MCF 10A (cell line): Measurements from ENCODE around the gene TECPR1. TPM values are rescaled to one million over a fixed set of nuclear protein-coding genes. Genes with fewer than 3 reads are reported as not detected.

Experiments
- BruUV-seq: library from RNA; stranded (reverse); fragments of 400-500 nt; replicated peaks from 2 replicates; lab custom pipeline; 2021; lab: Mats Ljungman, UMichigan
- CTCF ChIA-PET: fragments of 300-600 bp; sonication (Branson Sonifier 250); formaldehyde crosslinking; extraction: SDS; loops from one replicate; lab custom pipeline; 2021; ENCODE audit warnings: antibody characterized with exemption, inconsistent platforms; lab: Yijun Ruan, JAX
- POLR2A ChIA-PET: fragments of 300-600, 350-650 bp; sonication (Branson Sonifier 250); formaldehyde crosslinking; extraction: SDS; loops from one replicate; lab custom pipeline; 2020; ENCODE audit warnings: antibody characterized with exemption, inconsistent platforms; lab: Yijun Ruan, JAX
- DNase-seq: peaks from one replicate; pipeline ENCODE4 v3.0.0-alpha.2; 2018; ENCODE audit not compliant: unreplicated experiment
- H3K27ac Mint-ChIP-seq: one replicate; pipeline ENCODE4 v1.8.0; 2022; ENCODE audit warnings: mild to moderate bottlenecking, low read depth, mixed read lengths; ENCODE audit not compliant: unreplicated experiment
- H3K27me3 Mint-ChIP-seq: one replicate; pipeline ENCODE4 v1.8.0; 2022; ENCODE audit warnings: mixed read lengths; ENCODE audit not compliant: insufficient read depth, unreplicated experiment
- H3K36me3 Mint-ChIP-seq: one replicate; pipeline ENCODE4 v1.8.0; 2022; ENCODE audit warnings: mild to moderate bottlenecking, moderate library complexity, mixed read lengths; ENCODE audit not compliant: insufficient read depth, unreplicated experiment
- H3K4me1 Mint-ChIP-seq: one replicate; pipeline ENCODE4 v1.8.0; 2022; ENCODE audit warnings: mixed read lengths; ENCODE audit not compliant: insufficient read depth, unreplicated experiment
- H3K4me3 Mint-ChIP-seq: one replicate; pipeline ENCODE4 v1.8.0; 2022; ENCODE audit warnings: mild to moderate bottlenecking, moderate library complexity, mixed read lengths; ENCODE audit not compliant: unreplicated experiment
- H3K9me3 Mint-ChIP-seq: one replicate; pipeline ENCODE4 v1.8.0; 2022; ENCODE audit warnings: mixed read lengths; ENCODE audit not compliant: unreplicated experiment
- CTCF ChIP-seq: fragments of 200-600 bp; IDR thresholded peaks from one replicate; pipeline ENCODE4 v1.8.0; 2022; ENCODE audit warnings: antibody characterized with exemption, mild to moderate bottlenecking; ENCODE audit not compliant: unreplicated experiment
- intact Hi-C: fragments of 100-400 bp; cut with micrococcal nuclease; formaldehyde crosslinking; loops from 2 replicates; pipeline ENCODE4 v1.14.1; 2022
- total RNA-seq: library from RNA; stranded (reverse); gene quantifications from 2 replicates; pipeline ENCODE4 v1.2.3, GENCODE V29; 2022

TECPR1 gene
- total RNA-seq, 1 experiment from 2014 or later = 15.4 TPM

GRCh38 chr7:98194186-98194585 is 57.8 kb downstream of the TECPR1 start:
- DNase-seq = no peak
- no peaks in the 10 kb centered on the region for H3K27me3 Mint-ChIP-seq
- ChIA-PET CTCF (no interaction called here), POLR2A (no interaction called here)
- BruUV-seq = no TSS peak
- H3K27ac Mint-ChIP-seq = no peak overlapping the region
- intact Hi-C loops = no loop called here
- H3K4me1 Mint-ChIP-seq = no peaks in the 10 kb centered on the region
- no peak for TF ChIP-seq CTCF
- no peak overlapping the region for H3K4me3 Mint-ChIP-seq
- H3K36me3 Mint-ChIP-seq = peaks cover 37% of the 10 kb centered on the region
- H3K9me3 Mint-ChIP-seq = no peaks in the 10 kb centered on the region

- H3K9me3 Mint-ChIP-seq = no peaks in the 10 kb centered on the region
- intact Hi-C loops = no loop called here
- TF ChIP-seq CTCF = no peak
Observed at GRCh38 chr7:98193474-98194180, 58.4 kb downstream of the TECPR1 start.

GRCh38 chr7:98192781-98193457 is 59.1 kb downstream of the TECPR1 start:
- CTCF ChIA-PET = no interaction called here
- no peaks in the 10 kb centered on the region for H3K4me1 Mint-ChIP-seq
- intact Hi-C loops = no loop called here
- H3K9me3 Mint-ChIP-seq = no peaks in the 10 kb centered on the region
- POLR2A ChIA-PET = interaction anchor here (0.6 kb wide), 1 partner anchor 58 kb away, joined by 3 read pairs; no protein-coding TSS in a partner anchor
- peaks cover 37% of the 10 kb centered on the region for H3K36me3 Mint-ChIP-seq
- H3K27me3 Mint-ChIP-seq = no peaks in the 10 kb centered on the region
- DNase-seq = no peak
- no TSS peak for BruUV-seq
- no peak overlapping the region for H3K27ac Mint-ChIP-seq
- TF ChIP-seq CTCF = no peak
- no peak overlapping the region for H3K4me3 Mint-ChIP-seq

More at GRCh38 chr7:98193474-98194180, 58.4 kb downstream of the TECPR1 start:
- ChIA-PET POLR2A (interaction anchor here (0.6 to 0.7 kb wide), 2 partner anchors 13 to 57 kb away, joined by 3 read pairs; no protein-coding TSS in a partner anchor), CTCF (no interaction called here)
- H3K36me3 Mint-ChIP-seq = peaks cover 37% of the 10 kb centered on the region
- no peak for DNase-seq
- H3K4me1 Mint-ChIP-seq = no peaks in the 10 kb centered on the region
- H3K4me3 Mint-ChIP-seq = no peak overlapping the region
- H3K27ac Mint-ChIP-seq = no peak overlapping the region
- BruUV-seq = no TSS peak
- no peaks in the 10 kb centered on the region for H3K27me3 Mint-ChIP-seq

- H3K27me3 Mint-ChIP-seq = no peaks in the 10 kb centered on the region
- ChIA-PET CTCF (no interaction called here), POLR2A (no interaction called here)
- H3K4me3 Mint-ChIP-seq = no peak overlapping the region
- H3K4me1 Mint-ChIP-seq = no peaks in the 10 kb centered on the region
- H3K36me3 Mint-ChIP-seq = peaks cover 37% of the 10 kb centered on the region
- intact Hi-C loops = no loop called here
- no peak overlapping the region for H3K27ac Mint-ChIP-seq
- no peaks in the 10 kb centered on the region for H3K9me3 Mint-ChIP-seq
- no peak for TF ChIP-seq CTCF
- DNase-seq = no peak
- TSS peak; percentile 19 for BruUV-seq
Observed at GRCh38 chr7:98191668-98192431, 60.2 kb downstream of the TECPR1 start.
